ENCODE data around the gene PACRGL.

PACRGL gene

GRCh38 chr4:20700007-20700761 is at the start of gene PACRGL:
TSS of gene PACRGL (plus strand) at chr4:20700458. CDS start at chr4:20704482, 4,024 bp downstream.
- DNase-seq, result peak; percentile 24 to 95 (median 87)

- no peak for DNase-seq
Measured at GRCh38 chr4:20652226-20652885, 47.9 kb upstream of the PACRGL start.

- peak in 1 of 51 donors; percentile 43 for DNase-seq
Measured at GRCh38 chr4:20658456-20658855, 41.8 kb upstream of the PACRGL start.

GRCh38 chr4:20662851-20663250 is 37.4 kb upstream of the PACRGL start:
- no peak for DNase-seq

GRCh38 chr4:20666012-20666860 is 34.0 kb upstream of the PACRGL start:
- no peak for DNase-seq

GRCh38 chr4:20672262-20672661 is 28.0 kb upstream of the PACRGL start:
- no peak for DNase-seq

GRCh38 chr4:20675786-20676185 is 24.5 kb upstream of the PACRGL start:
- no peak for DNase-seq

- no peak for DNase-seq
Measured at GRCh38 chr4:20676501-20677197, 23.6 kb upstream of the PACRGL start.

- DNase-seq, result no peak
Measured at GRCh38 chr4:20678400-20678799, 21.9 kb upstream of the PACRGL start.

GRCh38 chr4:20679951-20680350 is 20.3 kb upstream of the PACRGL start:
- DNase-seq, result no peak

- DNase-seq, result no peak
Measured at GRCh38 chr4:20680736-20681135, 19.5 kb upstream of the PACRGL start.

GRCh38 chr4:20681271-20681670 is 19.0 kb upstream of the PACRGL start:
- DNase-seq, result no peak

GRCh38 chr4:20682853-20683252 is 17.4 kb upstream of the PACRGL start:
- DNase-seq, result no peak

GRCh38 chr4:20683766-20684165 is 16.5 kb upstream of the PACRGL start:
- no peak for DNase-seq

GRCh38 chr4:20684852-20685763 is 15.2 kb upstream of the PACRGL start:
- DNase-seq, result peak in 1 of 51 donors; percentile 11

- DNase-seq, result no peak
Measured at GRCh38 chr4:20687864-20688263, 12.4 kb upstream of the PACRGL start.

- no peak for DNase-seq
Measured at GRCh38 chr4:20696815-20697214, 3.4 kb upstream of the PACRGL start.

GRCh38 chr4:20698382-20698781 is 1.9 kb upstream of the PACRGL start:
- no peak for DNase-seq

- DNase-seq, result no peak
Measured at GRCh38 chr4:20698820-20699219, 1.4 kb upstream of the PACRGL start.

GRCh38 chr4:20711335-20711734 is 11.1 kb downstream of the PACRGL start:
- no peak for DNase-seq

Measured in hypothalamus (tissue), 51 donors.